22Rv1 (cell line): ENCODE measurements around the gene ALOX15.

Experiments used
- ZFX ChIP-seq: fragments of 450-650 bp; IDR thresholded peaks from 2 replicates; pipeline ENCODE4 v1.6.1; 2017; ENCODE audit warnings: antibody characterized with exemption, borderline replicate concordance
- TF ChIP-seq, protein P1 (sequence below): fragments of 450-650 bp; IDR thresholded peaks from 2 replicates; pipeline ENCODE4 v1.5.1; 2017; ENCODE audit warnings: mild to moderate bottlenecking

DNA sequence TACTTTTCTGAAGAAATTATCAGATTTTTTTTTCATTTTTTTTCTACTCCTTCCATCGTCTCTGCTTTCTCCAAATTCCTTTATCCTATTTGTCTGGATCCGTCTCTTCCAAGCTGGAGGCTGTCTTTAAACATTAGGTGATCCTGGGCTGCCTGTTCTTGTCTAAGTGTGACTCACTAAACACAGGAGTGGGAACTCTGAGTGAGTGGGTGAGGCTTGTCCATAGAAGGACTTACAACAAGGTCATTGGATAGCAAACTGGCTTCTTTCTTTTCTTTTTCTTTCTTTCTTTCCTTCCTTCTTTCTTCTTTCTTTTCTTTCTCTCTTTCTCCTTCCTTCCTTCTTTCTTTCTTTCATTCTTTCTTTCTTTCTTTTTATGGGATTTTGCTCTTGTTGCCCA is 18.2 kb downstream of the ALOX15 start:
- TF ChIP-seq, protein P1, sequence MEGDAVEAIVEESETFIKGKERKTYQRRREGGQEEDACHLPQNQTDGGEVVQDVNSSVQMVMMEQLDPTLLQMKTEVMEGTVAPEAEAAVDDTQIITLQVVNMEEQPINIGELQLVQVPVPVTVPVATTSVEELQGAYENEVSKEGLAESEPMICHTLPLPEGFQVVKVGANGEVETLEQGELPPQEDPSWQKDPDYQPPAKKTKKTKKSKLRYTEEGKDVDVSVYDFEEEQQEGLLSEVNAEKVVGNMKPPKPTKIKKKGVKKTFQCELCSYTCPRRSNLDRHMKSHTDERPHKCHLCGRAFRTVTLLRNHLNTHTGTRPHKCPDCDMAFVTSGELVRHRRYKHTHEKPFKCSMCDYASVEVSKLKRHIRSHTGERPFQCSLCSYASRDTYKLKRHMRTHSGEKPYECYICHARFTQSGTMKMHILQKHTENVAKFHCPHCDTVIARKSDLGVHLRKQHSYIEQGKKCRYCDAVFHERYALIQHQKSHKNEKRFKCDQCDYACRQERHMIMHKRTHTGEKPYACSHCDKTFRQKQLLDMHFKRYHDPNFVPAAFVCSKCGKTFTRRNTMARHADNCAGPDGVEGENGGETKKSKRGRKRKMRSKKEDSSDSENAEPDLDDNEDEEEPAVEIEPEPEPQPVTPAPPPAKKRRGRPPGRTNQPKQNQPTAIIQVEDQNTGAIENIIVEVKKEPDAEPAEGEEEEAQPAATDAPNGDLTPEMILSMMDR: no peak
- TF ChIP-seq ZFX: no peak
